ENCODE data around the gene CCDC30. TPM values are rescaled to one million over a fixed set of nuclear protein-coding genes. Genes with fewer than 3 reads are reported as not detected.
"Not testable (repeated sequence)": the region's sequence is repeated elsewhere in the genome, so short reads cannot be mapped to it uniquely, and the experiment has no call there.

Gene CCDC30
- total RNA-seq, 6 donors from 2014 or later = 4.4 to 40.9 (median 8.2) TPM

GRCh38 chr1:42620307-42620706 lies 157.2 kb downstream of the CCDC30 start:
- ATAC-seq (ENCODE audit: low FRiP score in 2 of 2) (no peak), DNase-seq (no peak)
- TF ChIP-seq EP300 (IDR thresholded peaks at IDR 0.05) (no peak), CTCF (IDR thresholded peaks at IDR 0.05) (no peak), POLR2A (IDR thresholded peaks at IDR 0.05) (no peak), POLR2AphosphoS5 (IDR thresholded peaks at IDR 0.05) (no peak)
- Histone ChIP-seq H3K36me3 (no peaks in the 10 kb centered on the region), H3K9me3 (no peaks in the 10 kb centered on the region), H3K4me1 (no peaks in the 10 kb centered on the region), H3K27ac (no peak overlapping the region), H3K4me3 (no peak overlapping the region), H3K27me3 (no peaks in the 10 kb centered on the region)
- WGBS, 2 donors = 39 to 40% methylated on average over 2 of the region's 2 CpGs

GRCh38 chr1:42621180-42621579 lies 158.1 kb downstream of the CCDC30 start:
- WGBS, 2 donors = 95 to 97% methylated on average over 4 of the region's 4 CpGs
- not testable (repeated sequence) for H3K27ac ChIP-seq; DNase-seq; H3K4me1 ChIP-seq; ATAC-seq (ENCODE audit: low FRiP score in 2 of 2); H3K27me3 ChIP-seq; H3K4me3 ChIP-seq; H3K9me3 ChIP-seq; H3K36me3 ChIP-seq

- not testable (repeated sequence) for ATAC-seq (ENCODE audit: low FRiP score in 2 of 2); DNase-seq; H3K36me3 ChIP-seq; H3K4me1 ChIP-seq; H3K9me3 ChIP-seq; H3K27me3 ChIP-seq; H3K27ac ChIP-seq; H3K4me3 ChIP-seq
- 80 to 88% methylated on average over 3 of the region's 3 CpGs for WGBS, 2 donors
These were observed 164.1 kb downstream of the CCDC30 start for GRCh38 chr1:42627205-42627604.

- DNase-seq = no peak
- no peaks in the 10 kb centered on the region for H3K27me3 ChIP-seq
- H3K4me1 ChIP-seq = no peaks in the 10 kb centered on the region
- H3K36me3 ChIP-seq = no peaks in the 10 kb centered on the region
- no peak for ATAC-seq (ENCODE audit: low FRiP score in 2 of 2)
- TF ChIP-seq POLR2AphosphoS5 (IDR thresholded peaks at IDR 0.05) (no peak), CTCF (IDR thresholded peaks at IDR 0.05) (no peak), EP300 (IDR thresholded peaks at IDR 0.05) (no peak), POLR2A (IDR thresholded peaks at IDR 0.05) (no peak)
- no peaks in the 10 kb centered on the region for H3K9me3 ChIP-seq
- H3K27ac ChIP-seq = no peak overlapping the region
- H3K4me3 ChIP-seq = no peak overlapping the region
These were observed 176.0 kb downstream of the CCDC30 start for GRCh38 chr1:42639116-42639515.

- no peaks in the 10 kb centered on the region for H3K36me3 ChIP-seq
- TF ChIP-seq POLR2AphosphoS5 (IDR thresholded peaks at IDR 0.05) = no peak
- no peak for TF ChIP-seq CTCF (IDR thresholded peaks at IDR 0.05)
- TF ChIP-seq EP300 (IDR thresholded peaks at IDR 0.05) = no peak
- TF ChIP-seq POLR2A (IDR thresholded peaks at IDR 0.05) = no peak
- no peaks in the 10 kb centered on the region for H3K4me1 ChIP-seq
- no peak overlapping the region for H3K4me3 ChIP-seq
- no peaks in the 10 kb centered on the region for H3K9me3 ChIP-seq
- DNase-seq (no peak), ATAC-seq (ENCODE audit: low FRiP score in 2 of 2) (no peak)
- 88% methylated on average over 2 of the region's 2 CpGs for WGBS, 2 donors
- H3K27ac ChIP-seq = no peak overlapping the region
- no peaks in the 10 kb centered on the region for H3K27me3 ChIP-seq
These were observed 183.0 kb downstream of the CCDC30 start for GRCh38 chr1:42646056-42646455.

GRCh38 chr1:42657201-42657600 lies 194.1 kb downstream of the CCDC30 start:
- DNase-seq = no peak
- Histone ChIP-seq H3K36me3 (peaks cover 2 to 20% (median 9%) of the 10 kb centered on the region in 4 donors), H3K4me1 (peaks cover 12 to 17% (median 15%) of the 10 kb centered on the region in 4 donors), H3K27ac (peak overlapping the region; percentile 69 to 83 (median 79)), H3K4me3 (peak overlapping the region in 1 of 4 donors; percentile 79), H3K9me3 (no peaks in the 10 kb centered on the region), H3K27me3 (no peaks in the 10 kb centered on the region)
- 68 to 81% methylated on average over 5 of the region's 5 CpGs for WGBS, 2 donors
- ATAC-seq (ENCODE audit: low FRiP score in 2 of 2) = no peak
- no peak for TF ChIP-seq EP300 (IDR thresholded peaks at IDR 0.05)
- TF ChIP-seq POLR2AphosphoS5 (IDR thresholded peaks at IDR 0.05) = no peak
- TF ChIP-seq POLR2A (IDR thresholded peaks at IDR 0.05) = no peak
- no peak for TF ChIP-seq CTCF (IDR thresholded peaks at IDR 0.05)

All from upper lobe of left lung (tissue), 6 donors.